Osteocyte (in vitro differentiated cells): ENCODE measurements around the gene SERPINA6. TPM values are rescaled to one million over a fixed set of nuclear protein-coding genes. Genes with fewer than 3 reads are reported as not detected.

Experiments used
- DNase-seq: peaks from one replicate; pipeline ENCODE4 v3.0.0; 2021; ENCODE audit warnings: mixed read lengths; ENCODE audit not compliant: unreplicated experiment; ENCODE audit errors: extremely low spot score
- H3K27ac Mint-ChIP-seq: one replicate; pipeline ENCODE4 v1.8.0; 2021; ENCODE audit warnings: mild to moderate bottlenecking, mixed read lengths; ENCODE audit not compliant: unreplicated experiment
- H3K27me3 Mint-ChIP-seq: one replicate; pipeline ENCODE4 v1.8.0; 2021; ENCODE audit warnings: mixed read lengths; ENCODE audit not compliant: unreplicated experiment
- H3K36me3 Mint-ChIP-seq: one replicate; pipeline ENCODE4 v1.8.0; 2021; ENCODE audit warnings: mixed read lengths; ENCODE audit not compliant: unreplicated experiment
- H3K4me1 Mint-ChIP-seq: one replicate; pipeline ENCODE4 v1.8.0; 2021; ENCODE audit warnings: mixed read lengths; ENCODE audit not compliant: unreplicated experiment
- H3K4me3 Mint-ChIP-seq: one replicate; pipeline ENCODE4 v1.8.0; 2021; ENCODE audit warnings: mild to moderate bottlenecking, moderate library complexity, mixed read lengths; ENCODE audit not compliant: unreplicated experiment
- H3K9me3 Mint-ChIP-seq: one replicate; pipeline ENCODE4 v1.8.0; 2021; ENCODE audit warnings: mixed read lengths; ENCODE audit not compliant: unreplicated experiment
- CTCF ChIP-seq: fragments of 200-600 bp; sonication (generic); IDR thresholded peaks from 2 replicates; pipeline ENCODE4 v1.5.0; 2021; ENCODE audit warnings: antibody characterized with exemption, mild to moderate bottlenecking, moderate library complexity
- total RNA-seq: library from RNA; stranded (reverse); gene quantifications from 2 replicates; pipeline ENCODE4 v1.2.1, GENCODE V29; 2021

The SERPINA6 gene
- total RNA-seq, 1 donor from 2014 or later: not detected

GRCh38 chr14:94291159-94291905 lies 31.8 kb downstream of the SERPINA6 start:
- no peak for DNase-seq
- H3K36me3 Mint-ChIP-seq: no peaks in the 10 kb centered on the region
- H3K4me3 Mint-ChIP-seq: no peak overlapping the region
- H3K4me1 Mint-ChIP-seq: no peaks in the 10 kb centered on the region
- H3K9me3 Mint-ChIP-seq: peaks cover 6% of the 10 kb centered on the region
- no peaks in the 10 kb centered on the region for H3K27me3 Mint-ChIP-seq
- H3K27ac Mint-ChIP-seq: no peak overlapping the region
- TF ChIP-seq CTCF: no peak

- Mint-ChIP-seq H3K9me3 (peaks cover 5% of the 10 kb centered on the region), H3K4me1 (no peaks in the 10 kb centered on the region), H3K27ac (no peak overlapping the region), H3K36me3 (no peaks in the 10 kb centered on the region), H3K4me3 (no peak overlapping the region), H3K27me3 (no peaks in the 10 kb centered on the region)
- no peak for TF ChIP-seq CTCF
- DNase-seq: no peak
These were observed 32.9 kb downstream of the SERPINA6 start for GRCh38 chr14:94290197-94290596.

GRCh38 chr14:94288610-94289465 lies 34.3 kb downstream of the SERPINA6 start:
- TF ChIP-seq CTCF: no peak
- no peak for DNase-seq
- Mint-ChIP-seq H3K36me3 (no peaks in the 10 kb centered on the region), H3K27me3 (no peaks in the 10 kb centered on the region), H3K9me3 (peaks cover 5% of the 10 kb centered on the region), H3K4me3 (no peak overlapping the region), H3K27ac (no peak overlapping the region), H3K4me1 (no peaks in the 10 kb centered on the region)

GRCh38 chr14:94285158-94285557 lies 38.0 kb downstream of the SERPINA6 start:
- no peak for DNase-seq
- no peak overlapping the region for H3K4me3 Mint-ChIP-seq
- H3K27ac Mint-ChIP-seq: no peak overlapping the region
- no peaks in the 10 kb centered on the region for H3K4me1 Mint-ChIP-seq
- H3K9me3 Mint-ChIP-seq: peaks cover 5% of the 10 kb centered on the region
- no peaks in the 10 kb centered on the region for H3K36me3 Mint-ChIP-seq
- TF ChIP-seq CTCF: no peak
- H3K27me3 Mint-ChIP-seq: no peaks in the 10 kb centered on the region

GRCh38 chr14:94284221-94284620 lies 38.9 kb downstream of the SERPINA6 start:
- H3K27ac Mint-ChIP-seq: no peak overlapping the region
- H3K27me3 Mint-ChIP-seq: no peaks in the 10 kb centered on the region
- no peaks in the 10 kb centered on the region for H3K4me1 Mint-ChIP-seq
- no peak for TF ChIP-seq CTCF
- H3K36me3 Mint-ChIP-seq: no peaks in the 10 kb centered on the region
- peaks cover 5% of the 10 kb centered on the region for H3K9me3 Mint-ChIP-seq
- no peak overlapping the region for H3K4me3 Mint-ChIP-seq
- no peak for DNase-seq
